ENCODE measurements around the gene RAPGEF2. TPM values are rescaled to one million over a fixed set of nuclear protein-coding genes. Genes with fewer than 3 reads are reported as not detected.

Gene RAPGEF2
- total RNA-seq, 1 experiment from 2014 or later: 21.2 TPM

DNA sequence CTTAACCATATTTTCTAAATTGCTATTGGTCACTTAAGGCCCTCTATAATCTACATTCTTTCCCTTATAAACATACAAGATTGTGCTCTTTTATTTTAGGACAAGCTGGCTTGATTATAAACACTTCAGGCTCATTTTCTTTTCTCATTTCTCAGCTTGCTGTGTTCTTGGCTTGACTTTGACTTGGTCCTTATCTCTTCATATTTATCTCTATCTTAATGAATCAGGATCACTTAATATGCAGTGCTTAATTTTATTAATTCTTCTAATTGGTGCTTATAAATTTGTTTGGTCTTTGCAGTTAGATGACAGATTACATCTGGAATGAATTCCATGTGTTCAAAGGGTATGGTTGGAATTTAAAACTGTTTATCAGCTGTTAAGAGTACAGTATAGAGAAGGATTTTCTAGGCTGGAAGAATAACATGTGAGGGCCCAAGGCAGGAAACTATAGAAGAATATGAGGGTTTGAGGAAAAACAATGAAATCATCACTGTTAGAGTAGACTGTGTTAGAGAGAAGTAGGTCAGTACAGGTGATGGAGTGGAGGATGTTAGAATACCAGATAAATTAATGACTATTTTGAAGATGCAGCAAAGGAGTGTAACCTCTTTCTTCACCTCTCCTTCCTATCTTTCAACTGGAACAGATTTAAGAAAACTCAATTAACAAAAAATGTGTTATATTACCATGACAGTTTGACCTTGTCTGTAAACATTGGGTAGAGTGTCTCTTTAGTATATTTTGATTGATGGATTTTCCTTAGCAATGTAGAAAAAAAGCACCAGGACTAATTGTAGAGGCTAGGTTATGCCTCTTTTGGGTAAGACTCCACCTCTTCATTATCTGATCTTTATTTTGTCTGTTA is 169.6 kb downstream of the RAPGEF2 start:
- Histone ChIP-seq H4K20me1 (ENCODE audit: low read length) (no peaks in the 10 kb centered on the region), H3K4me3 (ENCODE audit: low read length) (no peak overlapping the region), H3K27me3 (ENCODE audit: low read length) (no peaks in the 10 kb centered on the region), H3K9ac (ENCODE audit: low read length) (no peak overlapping the region), H3K79me2 (ENCODE audit: low read length) (no peaks in the 10 kb centered on the region), H3K36me3 (ENCODE audit: low read depth, low read length) (no peaks in the 10 kb centered on the region), H3K4me2 (ENCODE audit: low read length) (no peak overlapping the region), H3K27ac (ENCODE audit: low read length) (no peak overlapping the region), H3K9me3 (ENCODE audit: low read length) (no peaks in the 10 kb centered on the region), H3F3A (ENCODE audit: low read length, unreplicated experiment) (no peaks in the 10 kb centered on the region), H3K4me1 (ENCODE audit: insufficient read depth, low read length) (peaks cover 32% of the 10 kb centered on the region), H2AFZ (ENCODE audit: low read length) (no peak overlapping the region), H3K9me2 (replicated peaks; ENCODE audit: low read length) (no peaks in the 10 kb centered on the region)
- ChIA-PET CTCF (no interaction called here), POLR2A (ENCODE audit: unreplicated experiment) (no interaction called here)
- no TSS peak for BruUV-seq (replicated peaks)
- TF ChIP-seq EZH2 (IDR thresholded peaks at IDR 0.05; ENCODE audit: low read length, unreplicated experiment) (no peak), EZH2phosphoT487 (IDR thresholded peaks at IDR 0.05; ENCODE audit: borderline replicate concordance, low read length) (no peak)
- TF ChIP-seq, protein P1, sequence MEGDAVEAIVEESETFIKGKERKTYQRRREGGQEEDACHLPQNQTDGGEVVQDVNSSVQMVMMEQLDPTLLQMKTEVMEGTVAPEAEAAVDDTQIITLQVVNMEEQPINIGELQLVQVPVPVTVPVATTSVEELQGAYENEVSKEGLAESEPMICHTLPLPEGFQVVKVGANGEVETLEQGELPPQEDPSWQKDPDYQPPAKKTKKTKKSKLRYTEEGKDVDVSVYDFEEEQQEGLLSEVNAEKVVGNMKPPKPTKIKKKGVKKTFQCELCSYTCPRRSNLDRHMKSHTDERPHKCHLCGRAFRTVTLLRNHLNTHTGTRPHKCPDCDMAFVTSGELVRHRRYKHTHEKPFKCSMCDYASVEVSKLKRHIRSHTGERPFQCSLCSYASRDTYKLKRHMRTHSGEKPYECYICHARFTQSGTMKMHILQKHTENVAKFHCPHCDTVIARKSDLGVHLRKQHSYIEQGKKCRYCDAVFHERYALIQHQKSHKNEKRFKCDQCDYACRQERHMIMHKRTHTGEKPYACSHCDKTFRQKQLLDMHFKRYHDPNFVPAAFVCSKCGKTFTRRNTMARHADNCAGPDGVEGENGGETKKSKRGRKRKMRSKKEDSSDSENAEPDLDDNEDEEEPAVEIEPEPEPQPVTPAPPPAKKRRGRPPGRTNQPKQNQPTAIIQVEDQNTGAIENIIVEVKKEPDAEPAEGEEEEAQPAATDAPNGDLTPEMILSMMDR (conservative IDR thresholded peaks at IDR 0.05; ENCODE audit: low read depth, low read length): no peak
- ATAC-seq (no peak), DNase-seq (no peak)
- intact Hi-C loops (cut with micrococcal nuclease): no loop called here

DNA sequence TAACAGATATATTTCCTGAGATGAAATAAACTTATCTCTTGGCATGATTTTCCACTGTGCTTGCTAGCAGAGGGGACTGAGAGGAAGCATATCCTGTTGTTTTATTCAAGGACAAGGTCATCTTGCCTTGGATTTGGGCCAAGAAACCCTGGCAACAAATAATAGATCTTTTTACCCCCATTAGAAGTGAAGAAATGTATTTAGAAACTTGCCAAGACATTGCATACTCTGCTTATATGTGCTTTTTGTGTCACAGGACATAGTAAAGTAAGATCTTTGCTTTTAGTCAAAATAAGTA is 170.2 kb downstream of the RAPGEF2 start:
- no peak overlapping the region for H3K4me3 ChIP-seq (ENCODE audit: low read length)
- no peak overlapping the region for H3K4me2 ChIP-seq (ENCODE audit: low read length)
- CTCF ChIA-PET: no interaction called here
- no peak overlapping the region for H3K9ac ChIP-seq (ENCODE audit: low read length)
- no TSS peak for BruUV-seq (replicated peaks)
- no peaks in the 10 kb centered on the region for H3K79me2 ChIP-seq (ENCODE audit: low read length)
- no peak overlapping the region for H2AFZ ChIP-seq (ENCODE audit: low read length)
- no peaks in the 10 kb centered on the region for H4K20me1 ChIP-seq (ENCODE audit: low read length)
- intact Hi-C loops (cut with micrococcal nuclease): no loop called here
- H3F3A ChIP-seq (ENCODE audit: low read length, unreplicated experiment): no peaks in the 10 kb centered on the region
- H3K9me2 ChIP-seq (replicated peaks; ENCODE audit: low read length): no peaks in the 10 kb centered on the region
- TF ChIP-seq, protein P1 (conservative IDR thresholded peaks at IDR 0.05; ENCODE audit: low read depth, low read length): no peak
- no peak for TF ChIP-seq EZH2phosphoT487 (IDR thresholded peaks at IDR 0.05; ENCODE audit: borderline replicate concordance, low read length)
- TF ChIP-seq EZH2 (IDR thresholded peaks at IDR 0.05; ENCODE audit: low read length, unreplicated experiment): no peak
- no peaks in the 10 kb centered on the region for H3K27me3 ChIP-seq (ENCODE audit: low read length)
- peaks cover 32% of the 10 kb centered on the region for H3K4me1 ChIP-seq (ENCODE audit: insufficient read depth, low read length)
- H3K9me3 ChIP-seq (ENCODE audit: low read length): no peaks in the 10 kb centered on the region
- H3K27ac ChIP-seq (ENCODE audit: low read length): no peak overlapping the region
- no peak for ATAC-seq
- no peak for DNase-seq
- POLR2A ChIA-PET (ENCODE audit: unreplicated experiment): no interaction called here
- no peaks in the 10 kb centered on the region for H3K36me3 ChIP-seq (ENCODE audit: low read depth, low read length)

DNA sequence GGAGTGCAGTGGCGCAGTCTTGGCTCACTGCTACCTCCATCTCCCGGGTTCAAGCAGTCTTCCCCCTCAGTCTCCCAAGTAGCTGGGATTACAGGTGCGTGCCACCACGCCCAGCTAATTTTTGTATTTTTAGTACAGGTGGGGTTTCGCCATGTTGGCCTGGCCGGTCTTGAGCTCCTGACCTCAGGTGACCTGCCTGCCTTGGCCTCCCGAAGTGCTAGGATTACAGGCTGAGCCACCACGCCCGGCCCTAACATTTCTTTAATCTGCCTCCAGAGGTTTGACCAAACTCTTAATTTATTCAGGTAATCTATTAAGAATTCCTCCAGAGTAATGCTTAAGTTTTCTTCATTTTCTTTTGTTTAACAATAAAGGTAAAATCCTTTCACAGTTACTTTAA is 171.0 kb downstream of the RAPGEF2 start:
- intact Hi-C loops (cut with micrococcal nuclease): no loop called here
- Histone ChIP-seq H3K9ac (ENCODE audit: low read length) (no peak overlapping the region), H3K27me3 (ENCODE audit: low read length) (no peaks in the 10 kb centered on the region), H3F3A (ENCODE audit: low read length, unreplicated experiment) (no peaks in the 10 kb centered on the region), H3K4me2 (ENCODE audit: low read length) (peak overlapping the region; percentile 49), H3K36me3 (ENCODE audit: low read depth, low read length) (no peaks in the 10 kb centered on the region), H3K79me2 (ENCODE audit: low read length) (no peaks in the 10 kb centered on the region), H3K27ac (ENCODE audit: low read length) (peak overlapping the region; percentile 33), H4K20me1 (ENCODE audit: low read length) (no peaks in the 10 kb centered on the region), H3K9me2 (replicated peaks; ENCODE audit: low read length) (no peaks in the 10 kb centered on the region), H3K9me3 (ENCODE audit: low read length) (no peaks in the 10 kb centered on the region), H3K4me3 (ENCODE audit: low read length) (no peak overlapping the region), H2AFZ (ENCODE audit: low read length) (no peak overlapping the region), H3K4me1 (ENCODE audit: insufficient read depth, low read length) (peaks cover 32% of the 10 kb centered on the region)
- TF ChIP-seq, protein P1 (conservative IDR thresholded peaks at IDR 0.05; ENCODE audit: low read depth, low read length): no peak
- TF ChIP-seq EZH2phosphoT487 (IDR thresholded peaks at IDR 0.05; ENCODE audit: borderline replicate concordance, low read length): no peak
- TF ChIP-seq EZH2 (IDR thresholded peaks at IDR 0.05; ENCODE audit: low read length, unreplicated experiment): no peak
- BruUV-seq (replicated peaks): no TSS peak
- ATAC-seq (no peak), DNase-seq (no peak)
- ChIA-PET POLR2A (ENCODE audit: unreplicated experiment) (no interaction called here), CTCF (no interaction called here)
